Activated T-helper 9 cell treated with anti-CD3 and anti-CD28 coated beads, Interleukin-2, amount 50 U/mL, for 16 hours (primary cell): ENCODE results near the gene CNDP1.

ENCODE experiments used
- DNase-seq: peaks from one replicate; pipeline ENCODE4 v3.0.0-alpha.2; 2020; ENCODE audit warnings: low read depth

CNDP1 gene

GRCh38 chr18:74625157-74625556, 90.9 kb downstream of the CNDP1 start:
- DNase-seq: no peak

- no peak for DNase-seq
These were observed 92.0 kb downstream of the CNDP1 start for GRCh38 chr18:74626049-74626874.

- DNase-seq: no peak
These were observed 96.5 kb downstream of the CNDP1 start for GRCh38 chr18:74630804-74631203.

- DNase-seq: no peak
These were observed 96.9 kb downstream of the CNDP1 start for GRCh38 chr18:74631212-74631611.

GRCh38 chr18:74631623-74632350, 97.5 kb downstream of the CNDP1 start:
- no peak for DNase-seq

- no peak for DNase-seq
These were observed 98.0 kb downstream of the CNDP1 start for GRCh38 chr18:74632351-74632679.

- DNase-seq: no peak
These were observed 98.6 kb downstream of the CNDP1 start for GRCh38 chr18:74632856-74633255.

GRCh38 chr18:74633652-74634352, 99.5 kb downstream of the CNDP1 start:
- DNase-seq: no peak

- DNase-seq: no peak
These were observed 101.1 kb downstream of the CNDP1 start for GRCh38 chr18:74635224-74635975.
